ENCODE results near the gene SPTBN1. TPM values are rescaled to one million over a fixed set of nuclear protein-coding genes. Genes with fewer than 3 reads are reported as not detected.
"Not testable (repeated sequence)": the region's sequence is repeated elsewhere in the genome, so short reads cannot be mapped to it uniquely, and the experiment has no call there.

Gene SPTBN1
- total RNA-seq, 1 experiment from 2014 or later, result 88.8 TPM

- no peak for DNase-seq (ENCODE audit: low read depth)
These were observed 72.3 kb downstream of the SPTBN1 start for GRCh38 chr2:54528311-54528955.

GRCh38 chr2:54529518-54529917, 73.4 kb downstream of the SPTBN1 start:
- not testable (repeated sequence) for DNase-seq (ENCODE audit: low read depth)

GRCh38 chr2:54529935-54530334, 73.8 kb downstream of the SPTBN1 start:
- DNase-seq (ENCODE audit: low read depth), result no peak

- DNase-seq (ENCODE audit: low read depth), result peak; percentile 72
These were observed 75.4 kb downstream of the SPTBN1 start for GRCh38 chr2:54531558-54531957.

- DNase-seq (ENCODE audit: low read depth), result no peak
These were observed 78.1 kb downstream of the SPTBN1 start for GRCh38 chr2:54534221-54534620.

- DNase-seq (ENCODE audit: low read depth), result no peak
These were observed 78.5 kb downstream of the SPTBN1 start for GRCh38 chr2:54534625-54535024.

GRCh38 chr2:54535599-54536195, 79.6 kb downstream of the SPTBN1 start:
- DNase-seq (ENCODE audit: low read depth), result no peak

- DNase-seq (ENCODE audit: low read depth), result no peak
These were observed 80.6 kb downstream of the SPTBN1 start for GRCh38 chr2:54536720-54537119.

GRCh38 chr2:54538537-54538936, 82.4 kb downstream of the SPTBN1 start:
- no peak for DNase-seq (ENCODE audit: low read depth)

GRCh38 chr2:54539683-54540082, 83.6 kb downstream of the SPTBN1 start:
- no peak for DNase-seq (ENCODE audit: low read depth)

- DNase-seq (ENCODE audit: low read depth), result no peak
These were observed 84.1 kb downstream of the SPTBN1 start for GRCh38 chr2:54540194-54540593.

GRCh38 chr2:54541995-54542394, 85.9 kb downstream of the SPTBN1 start:
- no peak for DNase-seq (ENCODE audit: low read depth)

GRCh38 chr2:54543733-54544396, 87.7 kb downstream of the SPTBN1 start:
- DNase-seq (ENCODE audit: low read depth), result no peak

- peak; percentile 85 for DNase-seq (ENCODE audit: low read depth)
These were observed 89.7 kb downstream of the SPTBN1 start for GRCh38 chr2:54545702-54546450.

GRCh38 chr2:54546518-54546917, 90.4 kb downstream of the SPTBN1 start:
- no peak for DNase-seq (ENCODE audit: low read depth)

- DNase-seq (ENCODE audit: low read depth), result no peak
These were observed 91.0 kb downstream of the SPTBN1 start for GRCh38 chr2:54546923-54547720.

GRCh38 chr2:54549430-54549829, 93.3 kb downstream of the SPTBN1 start:
- no peak for DNase-seq (ENCODE audit: low read depth)

GRCh38 chr2:54549917-54550518, 93.9 kb downstream of the SPTBN1 start:
- DNase-seq (ENCODE audit: low read depth), result peak; percentile 9

- no peak for DNase-seq (ENCODE audit: low read depth)
These were observed 94.4 kb downstream of the SPTBN1 start for GRCh38 chr2:54550547-54550946.

GRCh38 chr2:54551123-54551756, 95.1 kb downstream of the SPTBN1 start:
- DNase-seq (ENCODE audit: low read depth), result no peak

GRCh38 chr2:54553075-54553474, 96.9 kb downstream of the SPTBN1 start:
- no peak for DNase-seq (ENCODE audit: low read depth)

All from M059J (cell line).